A673 (cell line): ENCODE measurements around the gene HLA-DOB. TPM values are rescaled to one million over a fixed set of nuclear protein-coding genes. Genes with fewer than 3 reads are reported as not detected.

Experiments
- Bru-seq: library from RNA; stranded (reverse); fragments of 400-500 nt; gene quantifications from one replicate; lab custom pipeline; 2021; lab: Mats Ljungman, UMichigan
- BruChase-seq, 2 experiments: library from RNA; stranded (reverse); fragments of 400-500 nt; gene quantifications; one replicate each; lab custom pipeline; 2021; lab: Mats Ljungman, UMichigan
- BruUV-seq: library from RNA; stranded (reverse); fragments of 400-500 nt; replicated peaks from 2 replicates; lab custom pipeline; 2021; lab: Mats Ljungman, UMichigan
- CTCF ChIA-PET: fragments of 300-600 bp; sonication (Branson Sonifier 250); formaldehyde crosslinking; loops from one replicate; lab custom pipeline; 2022; ENCODE audit warnings: antibody characterized with exemption; lab: Charles Lee
- POLR2A ChIA-PET: fragments of 300-600 bp; sonication (Branson Sonifier 250); formaldehyde crosslinking; loops from one replicate; lab custom pipeline; 2022; ENCODE audit warnings: antibody characterized with exemption; ENCODE audit not compliant: low non-redundant PET; lab: Charles Lee
- DNase-seq: peaks from one replicate; pipeline ENCODE4 v3.0.0-alpha.2; 2015; ENCODE audit warnings: low spot score
- H3K27ac ChIP-seq: fragments of 200-600 bp; sonication (generic); 2 replicates; pipeline ENCODE4 v1.5.1; 2016; ENCODE audit warnings: mixed run types, low read depth, mild to moderate bottlenecking, mixed read lengths, antibody characterized with exemption, low read length; ENCODE audit not compliant: poor library complexity, severe bottlenecking
- H3K27me3 ChIP-seq: fragments of 200-600 bp; sonication (generic); replicated peaks from 2 replicates; pipeline ENCODE4 v1.6.1; 2017; ENCODE audit warnings: mixed run types, low read depth, mild to moderate bottlenecking, mixed read lengths, antibody characterized with exemption, low read length; ENCODE audit not compliant: insufficient read depth, poor library complexity
- H3K36me3 ChIP-seq: fragments of 200-600 bp; sonication (generic); 2 replicates; pipeline ENCODE4 v1.6.1; 2016; ENCODE audit warnings: mixed run types, mild to moderate bottlenecking, mixed read lengths, antibody characterized with exemption, low read length; ENCODE audit not compliant: insufficient read depth, poor library complexity, severe bottlenecking
- H3K4me1 ChIP-seq: fragments of 200-600 bp; sonication (generic); 2 replicates; pipeline ENCODE4 v1.6.1; 2017; ENCODE audit warnings: mixed run types, mild to moderate bottlenecking, mixed read lengths, antibody characterized with exemption, low read length; ENCODE audit not compliant: insufficient read depth, poor library complexity, severe bottlenecking
- H3K4me3 ChIP-seq: fragments of 200-600 bp; sonication (generic); 2 replicates; pipeline ENCODE4 v1.5.1; 2016; ENCODE audit warnings: low read depth, mixed run types, mild to moderate bottlenecking, mixed read lengths, low read length; ENCODE audit not compliant: poor library complexity, severe bottlenecking
- H3K9me3 ChIP-seq: fragments of 200-600 bp; sonication (generic); 2 replicates; pipeline ENCODE4 v1.6.1; 2016; ENCODE audit warnings: mixed run types, low read depth, mild to moderate bottlenecking, mixed read lengths, antibody characterized with exemption, low read length; ENCODE audit not compliant: poor library complexity, severe bottlenecking
- EZH2 ChIP-seq: fragments of 200-600 bp; sonication (generic); IDR thresholded peaks from 2 replicates; pipeline ENCODE4 v1.6.1; 2017; ENCODE audit warnings: borderline replicate concordance, low read depth, mild to moderate bottlenecking, mixed read lengths, antibody characterized with exemption, low read length; ENCODE audit not compliant: poor library complexity, severe bottlenecking
- intact Hi-C: fragments of 100-400 bp; cut with micrococcal nuclease; formaldehyde crosslinking; loops from one replicate; pipeline ENCODE4 v1.10.0; 2022; ENCODE audit not compliant: unreplicated experiment
- long read RNA-seq: library from polyadenylated mRNA; stranded (forward); transcript quantifications from one replicate; pipeline ENCODE4 v2.0.0, GENCODE V29; 2022
- total RNA-seq: library from RNA; stranded (reverse); gene quantifications from 2 replicates; pipeline ENCODE4 v1.2.3, GENCODE V29; 2021
- TF ChIP-seq, protein P1 (sequence below): fragments of 300-800, 200-600 bp; sonication (generic); conservative IDR thresholded peaks from 2 replicates; pipeline ENCODE4 v1.5.1; 2017; ENCODE audit warnings: low read depth, mild to moderate bottlenecking, antibody characterized with exemption, low read length, moderate library complexity, mixed read lengths

HLA-DOB gene
- total RNA-seq = 2.0 and 2.8 TPM in 2 replicates
- Bru-seq, nascent RNA = percentile 54 among the genes with signal in this experiment
- BruChase-seq, experiment 1, labeled RNA remaining after a 2-hour chase = percentile 73 among the genes with signal in this experiment
- BruChase-seq, experiment 2, labeled RNA remaining after a 6-hour chase = percentile 69 among the genes with signal in this experiment
- long read RNA-seq = 0 reads

DNA sequence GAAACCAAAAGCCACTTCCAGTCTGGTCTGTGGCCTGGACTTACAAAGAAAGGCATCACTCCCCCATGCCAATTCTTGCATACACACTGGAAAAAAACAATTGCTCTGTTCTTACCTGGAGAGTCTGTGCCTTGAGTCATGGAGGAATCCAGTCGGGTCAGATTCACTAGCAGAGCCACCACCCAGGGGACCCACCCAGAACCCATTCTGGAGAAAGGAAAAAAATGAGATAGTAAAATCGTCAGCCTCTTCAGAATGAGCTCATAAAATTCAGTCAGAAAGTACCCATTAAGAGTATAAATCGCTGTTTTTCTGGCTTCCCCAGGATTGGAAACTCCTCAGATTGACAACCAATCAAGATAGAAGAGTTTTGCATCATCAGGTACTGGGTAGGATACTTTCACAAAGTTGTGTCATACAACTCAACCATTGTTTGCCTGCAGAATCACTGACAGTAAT lies at the start of gene HLA-DOB:
Gene HLA-DOB, minus strand, starts transcription at position 257 of the 459 bp plus-strand sequence. Its CDS starts 51 bp downstream, at position 206.
- intact Hi-C loops = no loop called here
- CTCF ChIA-PET = no interaction called here
- H3K4me3 ChIP-seq = no peak within 1 kb of the TSS
- POLR2A ChIA-PET = no interaction called here
- BruUV-seq = no TSS peak
- no peaks in the 10 kb centered on the region for H3K9me3 ChIP-seq
- no peaks in the 10 kb centered on the region for H3K36me3 ChIP-seq
- H3K4me1 ChIP-seq = no peaks in the 10 kb centered on the region
- peak; percentile 37 for DNase-seq
- no peaks in the 10 kb centered on the region for H3K27me3 ChIP-seq
- no peak within 1 kb of the TSS for H3K27ac ChIP-seq
- TF ChIP-seq EZH2 = no peak
- TF ChIP-seq, protein P1, sequence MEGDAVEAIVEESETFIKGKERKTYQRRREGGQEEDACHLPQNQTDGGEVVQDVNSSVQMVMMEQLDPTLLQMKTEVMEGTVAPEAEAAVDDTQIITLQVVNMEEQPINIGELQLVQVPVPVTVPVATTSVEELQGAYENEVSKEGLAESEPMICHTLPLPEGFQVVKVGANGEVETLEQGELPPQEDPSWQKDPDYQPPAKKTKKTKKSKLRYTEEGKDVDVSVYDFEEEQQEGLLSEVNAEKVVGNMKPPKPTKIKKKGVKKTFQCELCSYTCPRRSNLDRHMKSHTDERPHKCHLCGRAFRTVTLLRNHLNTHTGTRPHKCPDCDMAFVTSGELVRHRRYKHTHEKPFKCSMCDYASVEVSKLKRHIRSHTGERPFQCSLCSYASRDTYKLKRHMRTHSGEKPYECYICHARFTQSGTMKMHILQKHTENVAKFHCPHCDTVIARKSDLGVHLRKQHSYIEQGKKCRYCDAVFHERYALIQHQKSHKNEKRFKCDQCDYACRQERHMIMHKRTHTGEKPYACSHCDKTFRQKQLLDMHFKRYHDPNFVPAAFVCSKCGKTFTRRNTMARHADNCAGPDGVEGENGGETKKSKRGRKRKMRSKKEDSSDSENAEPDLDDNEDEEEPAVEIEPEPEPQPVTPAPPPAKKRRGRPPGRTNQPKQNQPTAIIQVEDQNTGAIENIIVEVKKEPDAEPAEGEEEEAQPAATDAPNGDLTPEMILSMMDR = no peak

DNA sequence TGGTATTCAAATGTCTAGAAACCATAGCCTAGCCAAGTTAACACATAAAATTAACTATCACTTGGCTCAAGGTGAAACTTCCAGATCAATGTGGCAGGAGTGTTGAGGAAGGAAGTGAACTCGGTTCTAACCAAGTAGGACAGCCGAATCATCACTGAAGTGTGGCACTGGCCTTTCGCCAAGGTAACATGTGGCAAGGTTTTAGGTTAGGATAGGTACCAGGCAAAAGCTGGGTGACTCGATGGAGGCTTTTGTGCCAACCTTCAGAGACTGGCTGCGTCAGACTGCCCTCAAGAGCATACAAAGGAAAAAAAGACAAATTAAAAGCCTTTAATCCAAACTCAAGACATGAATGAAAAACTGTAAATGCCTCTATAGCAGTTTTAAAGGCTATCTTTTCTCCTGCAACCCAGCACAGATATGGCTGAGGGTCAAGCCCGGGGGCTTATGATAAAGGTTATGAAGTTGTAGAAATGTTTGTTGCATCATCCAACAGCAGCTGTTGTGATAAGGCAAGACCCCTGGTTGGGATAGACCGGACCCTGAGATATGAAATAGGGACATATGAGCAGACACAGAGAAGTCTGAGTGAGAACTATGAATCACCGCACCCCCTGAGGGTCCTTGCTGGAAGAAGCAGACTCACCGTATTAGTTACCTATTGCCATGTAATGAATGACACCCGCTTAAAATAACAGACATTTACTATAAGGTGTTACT lies 49.1 kb upstream of the HLA-DOB start:
- Histone ChIP-seq H3K4me3 (no peak overlapping the region), H3K27me3 (peaks cover 42% of the 10 kb centered on the region), H3K27ac (no peak overlapping the region), H3K4me1 (no peaks in the 10 kb centered on the region), H3K9me3 (no peaks in the 10 kb centered on the region), H3K36me3 (no peaks in the 10 kb centered on the region)
- POLR2A ChIA-PET = no interaction called here
- intact Hi-C loops = loop anchor here (5.0 to 10.0 kb wide), 2 partner anchors 39 to 451 kb away; no protein-coding TSS in a partner anchor
- CTCF ChIA-PET = no interaction called here
- DNase-seq = no peak
- no TSS peak for BruUV-seq
- no peak for TF ChIP-seq EZH2
- TF ChIP-seq, protein P1 = no peak

- H3K27me3 ChIP-seq = peaks cover 27% of the 10 kb centered on the region
- no TSS peak for BruUV-seq
- no peaks in the 10 kb centered on the region for H3K36me3 ChIP-seq
- no peak overlapping the region for H3K4me3 ChIP-seq
- no peak for TF ChIP-seq EZH2
- TF ChIP-seq, protein P1 = no peak
- ChIA-PET CTCF (no interaction called here), POLR2A (no interaction called here)
- no peaks in the 10 kb centered on the region for H3K9me3 ChIP-seq
- no peaks in the 10 kb centered on the region for H3K4me1 ChIP-seq
- intact Hi-C loops = loop anchor here (10.0 kb wide), 1 partner anchor 448 kb away; no protein-coding TSS in a partner anchor
- no peak for DNase-seq
- H3K27ac ChIP-seq = no peak overlapping the region
Measured at GRCh38 chr6:32862725-32863124, 45.9 kb upstream of the HLA-DOB start.
